ENCODE data around the gene CDH3.
"Not testable (repeated sequence)": the region's sequence is repeated elsewhere in the genome, so short reads cannot be mapped to it uniquely, and the experiment has no call there.

Gene CDH3

DNA sequence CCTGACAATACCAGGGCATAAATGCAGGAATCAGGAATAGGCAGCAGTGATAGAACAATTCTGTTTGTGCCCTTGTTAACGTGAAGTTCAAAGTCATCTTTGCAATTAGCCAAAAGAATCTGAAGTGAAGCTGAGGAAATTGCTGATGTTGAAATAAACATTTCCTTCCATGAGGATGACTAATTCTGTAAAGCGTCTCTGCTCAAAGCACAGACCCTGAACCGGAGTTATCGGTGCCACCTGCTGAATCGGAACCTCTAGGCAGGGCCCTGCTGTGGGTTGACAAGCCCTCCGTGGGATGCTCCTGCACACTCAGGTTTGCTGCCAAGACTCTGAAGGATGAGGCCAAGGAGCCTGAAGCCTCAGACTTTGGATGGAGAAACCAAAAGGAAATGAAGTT lies 55.0 kb downstream of the CDH3 start:
- Mint-ChIP-seq H3K36me3 (ENCODE audit: low read depth) (no peaks in the 10 kb centered on the region), H3K4me3 (peak overlapping the region; percentile 13), H3K9me3 (no peaks in the 10 kb centered on the region), H3K4me1 (ENCODE audit: low read depth) (peaks cover 23% of the 10 kb centered on the region), H3K27me3 (peaks cover 17% of the 10 kb centered on the region), H3K27ac (no peak overlapping the region)
- intact Hi-C loops (cut with micrococcal nuclease) = loop anchor here (10.0 kb wide), 2 partner anchors 165 to 425 kb away; partner anchors contain the start of gene ZFP90

- Mint-ChIP-seq H3K27me3 (peaks cover 20% of the 10 kb centered on the region), H3K36me3 (ENCODE audit: low read depth) (no peaks in the 10 kb centered on the region), H3K9me3 (no peaks in the 10 kb centered on the region), H3K27ac (no peak overlapping the region), H3K4me3 (no peak overlapping the region), H3K4me1 (ENCODE audit: low read depth) (peaks cover 23% of the 10 kb centered on the region)
- intact Hi-C loops (cut with micrococcal nuclease) = loop anchor here (10.0 kb wide), 2 partner anchors 166 to 424 kb away; partner anchors contain the start of gene ZFP90
Observed at GRCh38 chr16:68700831-68701230, 55.7 kb downstream of the CDH3 start.

- Mint-ChIP-seq H3K36me3 (ENCODE audit: low read depth) (no peaks in the 10 kb centered on the region), H3K27me3 (peaks cover 20% of the 10 kb centered on the region), H3K27ac (no peak overlapping the region), H3K4me1 (ENCODE audit: low read depth) (peaks cover 20% of the 10 kb centered on the region), H3K4me3 (no peak overlapping the region), H3K9me3 (no peaks in the 10 kb centered on the region)
- intact Hi-C loops (cut with micrococcal nuclease) = loop anchor here (1.0 to 10.0 kb wide), 3 partner anchors 96 to 420 kb away; partner anchors contain the start of gene ZFP90
Observed at GRCh38 chr16:68704232-68704867, 59.2 kb downstream of the CDH3 start.

DNA sequence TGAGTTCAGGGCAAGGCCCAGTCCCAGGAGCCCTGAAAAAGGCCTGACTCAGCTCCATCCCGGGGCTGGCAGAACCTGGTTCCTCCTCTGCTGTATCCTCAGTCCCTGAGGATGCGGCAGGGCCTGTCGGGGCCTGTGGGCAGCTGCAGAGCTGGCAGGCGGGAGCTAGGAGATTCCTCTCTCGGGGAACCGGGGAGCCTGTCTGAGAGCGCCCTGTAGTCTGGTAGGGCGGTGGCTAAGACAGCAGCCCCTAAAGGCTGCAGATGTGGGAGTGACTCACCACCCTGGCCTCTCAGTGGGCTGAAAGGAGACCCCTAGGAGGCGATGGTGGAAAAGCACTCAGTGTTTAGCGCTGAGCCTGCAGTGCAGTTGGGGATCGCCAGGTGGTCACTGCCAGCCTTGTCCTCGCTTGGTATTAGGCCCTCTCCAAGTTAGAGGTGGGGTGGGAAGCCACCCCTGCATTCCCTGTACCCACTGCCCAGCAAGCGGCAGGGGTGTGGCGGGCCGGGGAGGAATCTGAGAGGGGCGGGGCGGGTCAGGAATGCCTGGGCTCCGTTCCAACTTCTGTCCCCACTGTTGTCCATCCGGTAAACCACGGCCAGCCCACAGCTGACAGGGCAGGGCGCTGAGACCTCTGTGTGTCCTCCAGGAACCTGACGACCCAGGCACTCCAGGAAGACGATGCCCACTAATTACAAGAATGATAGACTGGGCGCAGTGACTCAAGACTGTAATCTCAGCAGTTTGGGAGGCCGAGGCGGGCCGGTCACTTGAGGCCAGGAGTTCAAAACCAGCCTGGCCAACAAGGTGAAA lies 62.4 kb downstream of the CDH3 start:
- Mint-ChIP-seq H3K9me3 (no peaks in the 10 kb centered on the region), H3K27ac (no peak overlapping the region), H3K4me3 (no peak overlapping the region), H3K27me3 (peaks cover 31% of the 10 kb centered on the region), H3K36me3 (ENCODE audit: low read depth) (no peaks in the 10 kb centered on the region), H3K4me1 (ENCODE audit: low read depth) (peaks cover 34% of the 10 kb centered on the region)
- intact Hi-C loops (cut with micrococcal nuclease) = loop anchor here (10.0 kb wide), 2 partner anchors 173 to 417 kb away; partner anchors contain the start of gene ZFP90

DNA sequence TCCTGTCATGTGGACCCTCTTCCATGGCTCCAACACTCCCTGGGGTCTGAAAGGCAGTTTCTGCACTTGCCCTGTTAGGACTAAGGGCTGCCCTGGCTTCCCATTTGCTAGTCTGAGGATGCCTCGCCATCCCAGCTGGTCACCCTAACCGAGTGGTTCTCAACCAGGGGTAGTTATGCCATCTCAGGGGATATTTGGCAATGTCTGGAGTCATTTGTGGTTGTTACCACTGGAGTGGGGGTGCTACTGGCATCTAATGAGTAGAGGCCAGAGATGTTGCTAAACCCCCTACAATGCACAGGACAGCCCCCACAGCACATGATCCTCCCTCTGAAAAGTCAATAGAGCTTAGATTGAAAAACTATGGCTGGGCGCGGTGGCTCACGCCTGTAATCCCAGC lies 65.1 kb downstream of the CDH3 start:
- H3K9me3 Mint-ChIP-seq = no peaks in the 10 kb centered on the region
- no peaks in the 10 kb centered on the region for H3K36me3 Mint-ChIP-seq (ENCODE audit: low read depth)
- peaks cover 37% of the 10 kb centered on the region for H3K4me1 Mint-ChIP-seq (ENCODE audit: low read depth)
- peak overlapping the region; percentile 4 for H3K4me3 Mint-ChIP-seq
- intact Hi-C loops (cut with micrococcal nuclease) = no loop called here
- no peak overlapping the region for H3K27ac Mint-ChIP-seq
- peaks cover 24% of the 10 kb centered on the region for H3K27me3 Mint-ChIP-seq

GRCh38 chr16:68711421-68712139 lies 66.5 kb downstream of the CDH3 start:
- peaks cover 44% of the 10 kb centered on the region for H3K4me1 Mint-ChIP-seq (ENCODE audit: low read depth)
- H3K27ac Mint-ChIP-seq = peak overlapping the region; percentile 2
- H3K9me3 Mint-ChIP-seq = no peaks in the 10 kb centered on the region
- H3K4me3 Mint-ChIP-seq = no peak overlapping the region
- H3K27me3 Mint-ChIP-seq = peaks cover 21% of the 10 kb centered on the region
- intact Hi-C loops (cut with micrococcal nuclease) = no loop called here
- H3K36me3 Mint-ChIP-seq (ENCODE audit: low read depth) = no peaks in the 10 kb centered on the region

GRCh38 chr16:68713361-68713760 lies 68.3 kb downstream of the CDH3 start:
- no peak overlapping the region for H3K27ac Mint-ChIP-seq
- peaks cover 44% of the 10 kb centered on the region for H3K4me1 Mint-ChIP-seq (ENCODE audit: low read depth)
- intact Hi-C loops (cut with micrococcal nuclease) = no loop called here
- no peaks in the 10 kb centered on the region for H3K36me3 Mint-ChIP-seq (ENCODE audit: low read depth)
- peaks cover 18% of the 10 kb centered on the region for H3K27me3 Mint-ChIP-seq
- H3K4me3 Mint-ChIP-seq = no peak overlapping the region
- no peaks in the 10 kb centered on the region for H3K9me3 Mint-ChIP-seq

DNA sequence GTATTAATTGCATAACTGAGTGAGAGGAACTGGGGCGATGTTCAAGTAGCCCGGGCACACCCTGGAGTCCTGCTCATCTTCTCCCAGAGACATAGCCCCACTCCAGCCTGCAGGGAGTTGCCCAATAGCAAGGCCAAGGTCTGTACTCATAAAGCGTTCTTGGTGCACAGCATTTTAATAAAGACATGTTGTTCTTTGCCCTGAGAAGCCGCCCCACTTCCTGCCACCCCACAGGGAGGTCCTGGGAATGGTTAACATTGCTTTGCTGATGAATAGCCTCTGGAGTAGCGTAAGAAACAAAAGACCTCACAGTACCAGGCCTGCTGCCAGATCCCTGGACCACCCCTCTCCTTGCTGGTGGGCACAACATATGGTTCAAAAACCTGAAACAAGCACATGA lies 70.4 kb downstream of the CDH3 start:
- no peak overlapping the region for H3K27ac Mint-ChIP-seq
- intact Hi-C loops (cut with micrococcal nuclease) = no loop called here
- no peak overlapping the region for H3K4me3 Mint-ChIP-seq
- peaks cover 5% of the 10 kb centered on the region for H3K27me3 Mint-ChIP-seq
- peaks cover 34% of the 10 kb centered on the region for H3K4me1 Mint-ChIP-seq (ENCODE audit: low read depth)
- no peaks in the 10 kb centered on the region for H3K9me3 Mint-ChIP-seq
- no peaks in the 10 kb centered on the region for H3K36me3 Mint-ChIP-seq (ENCODE audit: low read depth)

DNA sequence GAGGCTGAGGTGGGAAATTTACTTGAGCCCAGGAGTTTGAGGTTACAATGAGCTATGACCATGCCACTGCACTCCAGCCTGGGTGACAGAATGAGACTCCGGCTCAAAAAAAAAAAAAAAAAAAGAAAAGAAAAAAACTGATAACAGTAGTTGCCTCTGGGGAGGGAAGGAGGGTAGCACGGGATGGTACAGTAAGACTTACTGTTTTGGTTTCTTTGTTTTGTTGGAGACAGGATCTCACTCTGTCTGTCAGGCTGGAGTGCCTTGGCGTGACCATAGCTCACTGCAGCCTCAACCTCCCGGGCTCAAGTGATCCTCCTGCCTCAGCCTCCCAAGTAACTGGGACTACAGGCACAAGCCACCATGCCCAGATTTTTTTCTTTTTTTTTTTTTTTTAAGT lies 71.4 kb downstream of the CDH3 start:
- H3K36me3 Mint-ChIP-seq (ENCODE audit: low read depth); H3K4me3 Mint-ChIP-seq; intact Hi-C loops (cut with micrococcal nuclease); H3K27me3 Mint-ChIP-seq; H3K9me3 Mint-ChIP-seq; H3K27ac Mint-ChIP-seq: not testable (repeated sequence)
- H3K4me1 Mint-ChIP-seq (ENCODE audit: low read depth) = peaks cover 24% of the 10 kb centered on the region

DNA sequence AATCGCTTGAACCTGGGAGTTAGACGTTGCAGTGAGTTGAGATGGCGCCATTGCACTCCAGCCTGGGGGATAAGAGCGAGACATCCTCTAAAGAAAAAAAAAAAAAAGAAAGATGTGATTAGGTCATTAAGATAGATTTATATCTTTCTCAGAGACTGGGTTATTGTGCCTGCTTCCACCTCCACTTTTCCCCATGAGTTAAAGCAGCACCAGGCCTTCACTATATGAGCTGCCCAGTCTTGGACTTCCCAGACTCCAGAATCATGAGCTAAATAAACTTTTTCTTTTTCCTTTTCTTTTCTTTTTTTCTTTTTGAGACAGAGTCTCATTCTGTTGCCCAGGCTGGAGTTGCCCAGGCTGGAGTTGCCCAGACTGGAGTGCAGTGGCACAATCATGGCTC lies 72.6 kb downstream of the CDH3 start:
- intact Hi-C loops (cut with micrococcal nuclease) = no loop called here
- H3K27ac Mint-ChIP-seq = no peak overlapping the region
- H3K9me3 Mint-ChIP-seq = no peaks in the 10 kb centered on the region
- no peaks in the 10 kb centered on the region for H3K36me3 Mint-ChIP-seq (ENCODE audit: low read depth)
- H3K4me1 Mint-ChIP-seq (ENCODE audit: low read depth) = peaks cover 16% of the 10 kb centered on the region
- H3K27me3 Mint-ChIP-seq = peaks cover 2% of the 10 kb centered on the region
- H3K4me3 Mint-ChIP-seq = no peak overlapping the region

GRCh38 chr16:68718590-68718989 lies 73.5 kb downstream of the CDH3 start:
- peaks cover 16% of the 10 kb centered on the region for H3K4me1 Mint-ChIP-seq (ENCODE audit: low read depth)
- no peak overlapping the region for H3K27ac Mint-ChIP-seq
- H3K36me3 Mint-ChIP-seq (ENCODE audit: low read depth) = no peaks in the 10 kb centered on the region
- H3K4me3 Mint-ChIP-seq = no peak overlapping the region
- intact Hi-C loops (cut with micrococcal nuclease) = no loop called here
- H3K27me3 Mint-ChIP-seq = peaks cover under 1% of the 10 kb centered on the region
- H3K9me3 Mint-ChIP-seq = no peaks in the 10 kb centered on the region

GRCh38 chr16:68719993-68720489 lies 74.9 kb downstream of the CDH3 start:
- intact Hi-C loops (cut with micrococcal nuclease) = no loop called here
- Mint-ChIP-seq H3K4me1 (ENCODE audit: low read depth) (peaks cover 7% of the 10 kb centered on the region), H3K4me3 (no peak overlapping the region), H3K27ac (no peak overlapping the region), H3K27me3 (no peaks in the 10 kb centered on the region), H3K36me3 (ENCODE audit: low read depth) (no peaks in the 10 kb centered on the region), H3K9me3 (no peaks in the 10 kb centered on the region)

DNA sequence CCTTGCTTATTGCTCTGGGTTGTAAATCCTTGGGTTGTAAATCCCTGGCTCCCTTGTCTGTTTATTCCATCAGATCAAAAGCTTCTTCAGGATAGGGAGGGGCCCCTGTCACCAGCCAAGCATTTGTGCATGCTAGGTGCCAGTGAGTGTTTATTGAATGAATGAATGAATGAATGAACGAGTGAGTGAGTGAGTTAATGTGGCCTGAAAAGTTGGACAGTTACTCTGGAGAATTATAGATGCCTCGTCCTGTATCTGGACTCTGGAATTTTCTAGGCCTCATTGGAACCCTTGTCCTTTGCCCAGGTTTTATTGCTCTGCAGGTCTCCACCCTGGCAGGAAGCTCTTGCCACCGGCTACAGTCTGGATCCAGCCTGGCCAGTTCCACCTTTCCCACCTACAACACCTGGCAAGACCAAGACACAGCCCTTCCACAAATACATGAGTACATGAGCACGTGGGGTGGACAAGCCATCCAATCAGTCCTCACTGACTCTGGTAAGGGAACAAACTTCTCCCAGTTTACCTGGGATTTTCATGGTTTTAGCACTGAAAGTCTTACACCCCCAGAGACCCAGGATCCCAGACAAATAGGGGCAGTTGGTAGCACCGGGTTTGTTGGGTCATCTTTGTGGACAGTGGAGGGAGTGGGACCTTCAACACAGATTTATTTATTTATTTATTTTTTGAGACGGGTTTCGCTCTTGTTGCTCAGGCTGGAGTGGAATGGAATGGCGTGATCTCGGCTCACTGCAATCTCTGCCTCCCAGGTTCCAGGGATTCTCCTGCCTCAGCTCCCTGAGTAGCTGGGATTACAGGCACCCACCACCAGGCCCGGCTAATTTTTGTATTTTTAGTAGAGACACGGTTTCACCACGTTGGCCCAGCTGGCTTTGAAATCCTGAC lies 77.3 kb downstream of the CDH3 start:
- H3K4me1 Mint-ChIP-seq (ENCODE audit: low read depth) = no peaks in the 10 kb centered on the region
- no peak overlapping the region for H3K27ac Mint-ChIP-seq
- intact Hi-C loops (cut with micrococcal nuclease) = no loop called here
- H3K9me3 Mint-ChIP-seq = no peaks in the 10 kb centered on the region
- peaks cover 11% of the 10 kb centered on the region for H3K27me3 Mint-ChIP-seq
- no peak overlapping the region for H3K4me3 Mint-ChIP-seq
- H3K36me3 Mint-ChIP-seq (ENCODE audit: low read depth) = no peaks in the 10 kb centered on the region

Data from dendritic cell treated with granulocyte-macrophage colony-stimulating factor and Interleukin-4, amounts not matched to agents 40 ng/mL and 50 ng/mL, for 4 days (primary cell).